22Rv1 (cell line): ENCODE results near the gene ALDH1L1.

ENCODE experiments used
- ZFX ChIP-seq: fragments of 450-650 bp; IDR thresholded peaks from 2 replicates; pipeline ENCODE4 v1.6.1; 2017; ENCODE audit warnings: antibody characterized with exemption, borderline replicate concordance
- TF ChIP-seq, protein P1 (sequence below): fragments of 450-650 bp; IDR thresholded peaks from 2 replicates; pipeline ENCODE4 v1.5.1; 2017; ENCODE audit warnings: mild to moderate bottlenecking

DNA sequence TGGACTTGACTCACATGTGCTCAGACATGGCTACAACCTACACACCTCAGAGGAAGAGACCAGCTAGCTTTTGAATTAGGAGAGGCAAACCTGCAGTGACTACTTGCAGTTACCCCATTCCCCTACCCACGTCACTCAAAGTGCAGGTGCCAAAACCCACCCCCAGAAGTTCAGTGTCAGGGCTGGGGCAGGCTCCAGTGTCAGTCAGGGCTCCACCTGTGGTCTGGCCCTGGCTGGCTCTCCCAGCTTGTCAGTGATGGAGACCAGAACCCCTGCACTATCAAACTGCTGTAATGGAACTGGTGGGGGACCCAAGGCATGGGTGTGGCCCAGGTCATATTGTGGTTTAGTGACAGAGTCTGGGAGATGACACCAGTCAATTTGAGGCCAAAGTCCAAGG, 63.9 kb downstream of the ALDH1L1 start:
- TF ChIP-seq, protein P1, sequence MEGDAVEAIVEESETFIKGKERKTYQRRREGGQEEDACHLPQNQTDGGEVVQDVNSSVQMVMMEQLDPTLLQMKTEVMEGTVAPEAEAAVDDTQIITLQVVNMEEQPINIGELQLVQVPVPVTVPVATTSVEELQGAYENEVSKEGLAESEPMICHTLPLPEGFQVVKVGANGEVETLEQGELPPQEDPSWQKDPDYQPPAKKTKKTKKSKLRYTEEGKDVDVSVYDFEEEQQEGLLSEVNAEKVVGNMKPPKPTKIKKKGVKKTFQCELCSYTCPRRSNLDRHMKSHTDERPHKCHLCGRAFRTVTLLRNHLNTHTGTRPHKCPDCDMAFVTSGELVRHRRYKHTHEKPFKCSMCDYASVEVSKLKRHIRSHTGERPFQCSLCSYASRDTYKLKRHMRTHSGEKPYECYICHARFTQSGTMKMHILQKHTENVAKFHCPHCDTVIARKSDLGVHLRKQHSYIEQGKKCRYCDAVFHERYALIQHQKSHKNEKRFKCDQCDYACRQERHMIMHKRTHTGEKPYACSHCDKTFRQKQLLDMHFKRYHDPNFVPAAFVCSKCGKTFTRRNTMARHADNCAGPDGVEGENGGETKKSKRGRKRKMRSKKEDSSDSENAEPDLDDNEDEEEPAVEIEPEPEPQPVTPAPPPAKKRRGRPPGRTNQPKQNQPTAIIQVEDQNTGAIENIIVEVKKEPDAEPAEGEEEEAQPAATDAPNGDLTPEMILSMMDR: no peak
- no peak for TF ChIP-seq ZFX
